SK-N-MC (cell line): ENCODE data around the gene MAPRE3.

ENCODE experiments used
- DNase-seq: peaks from one replicate; pipeline ENCODE4 v3.0.0-alpha.2; 2011; ENCODE audit warnings: low read depth, low spot score
- H3K27ac ChIP-seq: fragments of 200-600 bp; sonication (generic); 2 replicates; pipeline ENCODE4 v1.5.1; 2016; ENCODE audit warnings: mixed run types
- H3K36me3 ChIP-seq: fragments of 200-600 bp; sonication (generic); 2 replicates; pipeline ENCODE4 v1.6.1; 2017; ENCODE audit warnings: antibody characterized with exemption, low read length, mixed read lengths; ENCODE audit not compliant: insufficient read depth
- H3K4me3 ChIP-seq: fragments of 200-600 bp; sonication (generic); 2 replicates; pipeline ENCODE4 v1.5.1; 2016
- H3K9ac ChIP-seq: fragments of 200-600 bp; sonication (generic); 2 replicates; pipeline ENCODE4 v1.8.0; 2017; ENCODE audit warnings: mixed run types, mixed read lengths; ENCODE audit not compliant: insufficient read length
- H3K9me3 ChIP-seq: fragments of 200-600 bp; sonication (generic); 2 replicates; pipeline ENCODE4 v1.6.1; 2017; ENCODE audit warnings: low read depth, mild to moderate bottlenecking, antibody characterized with exemption, low read length, moderate library complexity, mixed read lengths
- EZH2 ChIP-seq: fragments of 200-600 bp; sonication (generic); IDR thresholded peaks from one replicate; pipeline ENCODE4 v1.6.1; 2017; ENCODE audit warnings: antibody characterized with exemption
- FOXP2 ChIP-seq: optimal IDR thresholded peaks from 2 replicates; pipeline ENCODE3; 2011; ENCODE audit warnings: mild to moderate bottlenecking, moderate library complexity; ENCODE audit not compliant: insufficient read depth; ENCODE audit errors: extremely low read length, control extremely low read depth
- POLR2AphosphoS5 ChIP-seq: IDR thresholded peaks from 2 replicates; pipeline ENCODE4 v1.6.1; 2012; ENCODE audit warnings: mild to moderate bottlenecking, low read depth, low read length, borderline replicate concordance

MAPRE3 gene

GRCh38 chr2:26975656-26976055, 5.2 kb downstream of the MAPRE3 start:
- H3K4me3 ChIP-seq = no peak overlapping the region

GRCh38 chr2:26976237-26976636, 5.8 kb downstream of the MAPRE3 start:
- no peaks in the 10 kb centered on the region for H3K36me3 ChIP-seq
- TF ChIP-seq EZH2 (no peak), FOXP2 (no peak), POLR2AphosphoS5 (no peak)
- H3K9ac ChIP-seq = no peak overlapping the region
- H3K27ac ChIP-seq = no peak overlapping the region
- no peaks in the 10 kb centered on the region for H3K9me3 ChIP-seq
- H3K4me3 ChIP-seq = no peak overlapping the region
- DNase-seq = no peak

More at GRCh38 chr2:26975656-26976055, 5.2 kb downstream of the MAPRE3 start:
- TF ChIP-seq FOXP2 (no peak), EZH2 (no peak), POLR2AphosphoS5 (no peak)
- Histone ChIP-seq H3K9me3 (no peaks in the 10 kb centered on the region), H3K9ac (no peak overlapping the region), H3K36me3 (no peaks in the 10 kb centered on the region), H3K27ac (no peak overlapping the region)
- no peak for DNase-seq

- TF ChIP-seq POLR2AphosphoS5 (no peak), FOXP2 (no peak), EZH2 (no peak)
- Histone ChIP-seq H3K36me3 (no peaks in the 10 kb centered on the region), H3K9me3 (no peaks in the 10 kb centered on the region), H3K9ac (no peak overlapping the region), H3K27ac (no peak overlapping the region), H3K4me3 (no peak overlapping the region)
- no peak for DNase-seq
These were observed 6.6 kb downstream of the MAPRE3 start for GRCh38 chr2:26977012-26977411.

GRCh38 chr2:26978061-26978596, 7.7 kb downstream of the MAPRE3 start:
- H3K36me3 ChIP-seq = no peaks in the 10 kb centered on the region
- no peak for DNase-seq

GRCh38 chr2:26979741-26980140, 9.3 kb downstream of the MAPRE3 start:
- no peak overlapping the region for H3K4me3 ChIP-seq
- TF ChIP-seq EZH2 = no peak
- TF ChIP-seq FOXP2 = no peak
- no peak for TF ChIP-seq POLR2AphosphoS5
- H3K9ac ChIP-seq = no peak overlapping the region
- H3K36me3 ChIP-seq = no peaks in the 10 kb centered on the region
- H3K27ac ChIP-seq = no peak overlapping the region
- no peak for DNase-seq
- H3K9me3 ChIP-seq = no peaks in the 10 kb centered on the region

More at GRCh38 chr2:26978061-26978596, 7.7 kb downstream of the MAPRE3 start:
- H3K4me3 ChIP-seq = no peak overlapping the region
- no peak overlapping the region for H3K9ac ChIP-seq
- no peak overlapping the region for H3K27ac ChIP-seq
- no peaks in the 10 kb centered on the region for H3K9me3 ChIP-seq
- no peak for TF ChIP-seq POLR2AphosphoS5
- no peak for TF ChIP-seq EZH2
- no peak for TF ChIP-seq FOXP2

- H3K27ac ChIP-seq = no peak overlapping the region
- no peak for DNase-seq
- TF ChIP-seq EZH2 (no peak), FOXP2 (no peak), POLR2AphosphoS5 (no peak)
These were observed 10.5 kb downstream of the MAPRE3 start for GRCh38 chr2:26980971-26981370.

GRCh38 chr2:26982102-26982742, 11.8 kb downstream of the MAPRE3 start:
- Histone ChIP-seq H3K4me3 (no peak overlapping the region), H3K36me3 (no peaks in the 10 kb centered on the region), H3K27ac (no peak overlapping the region), H3K9me3 (no peaks in the 10 kb centered on the region), H3K9ac (no peak overlapping the region)
- no peak for DNase-seq
- no peak for TF ChIP-seq EZH2
- TF ChIP-seq POLR2AphosphoS5 = no peak
- TF ChIP-seq FOXP2 = no peak

More at GRCh38 chr2:26980971-26981370, 10.5 kb downstream of the MAPRE3 start:
- H3K9ac ChIP-seq = no peak overlapping the region
- H3K36me3 ChIP-seq = no peaks in the 10 kb centered on the region
- H3K9me3 ChIP-seq = no peaks in the 10 kb centered on the region
- H3K4me3 ChIP-seq = no peak overlapping the region

GRCh38 chr2:26983746-26984145, 13.3 kb downstream of the MAPRE3 start:
- H3K9me3 ChIP-seq = no peaks in the 10 kb centered on the region
- no peaks in the 10 kb centered on the region for H3K36me3 ChIP-seq
- DNase-seq = no peak
- TF ChIP-seq POLR2AphosphoS5 = no peak
- no peak for TF ChIP-seq EZH2
- TF ChIP-seq FOXP2 = no peak
- H3K4me3 ChIP-seq = no peak overlapping the region
- no peak overlapping the region for H3K9ac ChIP-seq
- H3K27ac ChIP-seq = no peak overlapping the region

- no peaks in the 10 kb centered on the region for H3K36me3 ChIP-seq
- no peak overlapping the region for H3K27ac ChIP-seq
- no peak overlapping the region for H3K4me3 ChIP-seq
- TF ChIP-seq POLR2AphosphoS5 (no peak), FOXP2 (no peak), EZH2 (no peak)
- H3K9me3 ChIP-seq = no peaks in the 10 kb centered on the region
- H3K9ac ChIP-seq = no peak overlapping the region
- DNase-seq = no peak
These were observed 15.4 kb downstream of the MAPRE3 start for GRCh38 chr2:26985807-26986206.
